Panc1 (cell line): ENCODE results near the gene COL5A1. TPM values are rescaled to one million over a fixed set of nuclear protein-coding genes. Genes with fewer than 3 reads are reported as not detected.

Source experiments
- ATAC-seq: fragments of 200-7000 bp; cut with Tn5 transposase; 2 replicates; pipeline ENCODE4 v1.9.1; 2020; ENCODE audit warnings: mild to moderate bottlenecking, moderate library complexity
- BruUV-seq: library from RNA; stranded (reverse); fragments of 400-500 nt; replicated peaks from 2 replicates; lab custom pipeline; 2021; lab: Mats Ljungman, UMichigan
- CTCF ChIA-PET: fragments of 300-600 bp; sonication (Branson Sonifier 250); formaldehyde crosslinking; loops from one replicate; lab custom pipeline; 2022; ENCODE audit warnings: antibody characterized with exemption; lab: Charles Lee
- POLR2A ChIA-PET: fragments of 300-600 bp; sonication (Branson Sonifier 250); formaldehyde crosslinking; loops from one replicate; lab custom pipeline; 2022; ENCODE audit warnings: antibody characterized with exemption; lab: Charles Lee
- DNase-seq: peaks from one replicate; pipeline ENCODE4 v3.0.0-alpha.2; 2010; ENCODE audit warnings: low read depth, low spot score
- H3K27ac ChIP-seq: 2 replicates; pipeline ENCODE4 v1.5.1; 2011; ENCODE audit warnings: mild to moderate bottlenecking, low read length, inconsistent platforms
- H3K27me3 ChIP-seq: fragments of 200-500 bp; sonication (Bioruptor generic); 2 replicates; pipeline ENCODE4 v1.6.0; 2014; ENCODE audit warnings: low read length, inconsistent platforms; ENCODE audit not compliant: control insufficient read depth, insufficient read depth
- H3K36me3 ChIP-seq: fragments of 200-500 bp; sonication (Bioruptor generic); 2 replicates; pipeline ENCODE4 v1.5.1; 2014; ENCODE audit warnings: inconsistent platforms, mild to moderate bottlenecking, low read length, moderate library complexity; ENCODE audit not compliant: control insufficient read depth, insufficient read depth
- H3K4me1 ChIP-seq: 2 replicates; pipeline ENCODE4 v1.5.1; 2011; ENCODE audit warnings: inconsistent platforms, mild to moderate bottlenecking, low read length, moderate library complexity; ENCODE audit not compliant: control insufficient read depth, insufficient read depth
- H3K4me3 ChIP-seq, 2 experiments: 2 replicates each; pipeline ENCODE4 v1.5.1; 2011 to 2012; ENCODE audit warnings: low read depth in 2 of 2, low read length in 2 of 2, mild to moderate bottlenecking in 2 of 2, inconsistent platforms in 1 of 2, moderate library complexity in 1 of 2
- H3K9me3 ChIP-seq: fragments of 200-500 bp; sonication (Bioruptor generic); 2 replicates; pipeline ENCODE4 v1.5.1; 2014; ENCODE audit warnings: low read depth, mild to moderate bottlenecking, inconsistent platforms, low read length, moderate library complexity; ENCODE audit not compliant: control insufficient read depth, insufficient read depth
- POLR2AphosphoS5 ChIP-seq: IDR thresholded peaks from 2 replicates; pipeline ENCODE4 v1.6.1; 2012; ENCODE audit warnings: mild to moderate bottlenecking, low read depth, low read length, moderate library complexity
- SIN3A ChIP-seq: IDR thresholded peaks from 2 replicates; pipeline ENCODE4 v1.6.1; 2012; ENCODE audit warnings: low read depth, mild to moderate bottlenecking, low read length, moderate library complexity, borderline replicate concordance; ENCODE audit not compliant: insufficient read depth
- TCF7L2 ChIP-seq: IDR thresholded peaks from 2 replicates; pipeline ENCODE4 v1.6.1; 2011; ENCODE audit warnings: mild to moderate bottlenecking, low read depth, low read length, inconsistent platforms
- in situ Hi-C: cut with HindIII; loops from 2 replicates; pipeline ENCODE4 v1.10.0; 2016; ENCODE audit warnings: low sequenced_read_pairs, low pct_unique_long_range_greater_than_20kb
- intact Hi-C: fragments of 100-400 bp; cut with micrococcal nuclease; formaldehyde crosslinking; loops from one replicate; pipeline ENCODE4 v1.10.0; 2022; ENCODE audit not compliant: unreplicated experiment
- total RNA-seq: library from RNA; stranded (reverse); gene quantifications from one replicate; pipeline ENCODE4 v1.2.1, GENCODE V29; 2021; ENCODE audit not compliant: unreplicated experiment
- TF ChIP-seq, protein P1 (sequence below), 2 experiments: IDR thresholded peaks; 2 replicates each; pipeline ENCODE4 v1.6.1; 2011 to 2012; ENCODE audit warnings: low read depth in 2 of 2, control low read depth in 1 of 2, low read length in 1 of 2, mild to moderate bottlenecking in 1 of 2, moderate library complexity in 1 of 2; ENCODE audit not compliant: insufficient read depth in 1 of 2
- TF ChIP-seq, protein P2 (sequence below): fragments of 450-650 bp; IDR thresholded peaks from 2 replicates; pipeline ENCODE4 v1.5.1; 2017; ENCODE audit warnings: mild to moderate bottlenecking

COL5A1 gene
- total RNA-seq, 1 experiment from 2014 or later: 5.7 TPM

DNA sequence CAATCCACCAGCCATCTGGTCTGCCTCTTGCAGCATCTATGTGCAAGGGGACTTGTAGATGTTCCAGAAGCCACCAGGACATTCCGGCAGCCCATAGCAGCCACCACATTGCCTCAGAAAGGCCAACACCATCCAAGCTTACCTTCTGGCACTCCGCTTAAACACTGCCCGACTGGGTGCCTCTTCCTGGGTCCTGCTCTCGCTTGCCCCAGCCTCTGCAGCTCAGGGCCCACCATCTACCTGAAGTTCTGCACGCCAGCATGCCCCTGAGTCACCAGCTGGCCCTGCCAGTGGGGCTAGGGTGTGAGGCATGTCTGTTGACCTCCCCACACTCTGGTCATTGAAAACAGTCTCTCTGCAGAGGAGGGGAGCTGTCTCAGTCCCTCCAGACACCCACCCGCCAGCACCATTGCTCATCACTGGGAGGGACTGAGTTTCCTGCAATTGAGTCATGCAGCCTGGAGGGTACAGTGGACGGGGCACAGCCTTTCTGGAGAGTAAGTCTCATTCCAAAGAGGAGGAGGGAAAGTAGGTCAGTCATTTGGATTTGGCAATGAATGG is 16.9 kb upstream of the COL5A1 start:
- no peaks in the 10 kb centered on the region for H3K27me3 ChIP-seq
- CTCF ChIA-PET: no interaction called here
- H3K36me3 ChIP-seq: no peaks in the 10 kb centered on the region
- no peak overlapping the region for H3K4me3 ChIP-seq
- DNase-seq (no peak), ATAC-seq (no peak)
- intact Hi-C loops: no loop called here
- no peaks in the 10 kb centered on the region for H3K9me3 ChIP-seq
- H3K27ac ChIP-seq: no peak overlapping the region
- TF ChIP-seq SIN3A (no peak), POLR2AphosphoS5 (no peak), TCF7L2 (no peak)
- TF ChIP-seq, protein P1, sequence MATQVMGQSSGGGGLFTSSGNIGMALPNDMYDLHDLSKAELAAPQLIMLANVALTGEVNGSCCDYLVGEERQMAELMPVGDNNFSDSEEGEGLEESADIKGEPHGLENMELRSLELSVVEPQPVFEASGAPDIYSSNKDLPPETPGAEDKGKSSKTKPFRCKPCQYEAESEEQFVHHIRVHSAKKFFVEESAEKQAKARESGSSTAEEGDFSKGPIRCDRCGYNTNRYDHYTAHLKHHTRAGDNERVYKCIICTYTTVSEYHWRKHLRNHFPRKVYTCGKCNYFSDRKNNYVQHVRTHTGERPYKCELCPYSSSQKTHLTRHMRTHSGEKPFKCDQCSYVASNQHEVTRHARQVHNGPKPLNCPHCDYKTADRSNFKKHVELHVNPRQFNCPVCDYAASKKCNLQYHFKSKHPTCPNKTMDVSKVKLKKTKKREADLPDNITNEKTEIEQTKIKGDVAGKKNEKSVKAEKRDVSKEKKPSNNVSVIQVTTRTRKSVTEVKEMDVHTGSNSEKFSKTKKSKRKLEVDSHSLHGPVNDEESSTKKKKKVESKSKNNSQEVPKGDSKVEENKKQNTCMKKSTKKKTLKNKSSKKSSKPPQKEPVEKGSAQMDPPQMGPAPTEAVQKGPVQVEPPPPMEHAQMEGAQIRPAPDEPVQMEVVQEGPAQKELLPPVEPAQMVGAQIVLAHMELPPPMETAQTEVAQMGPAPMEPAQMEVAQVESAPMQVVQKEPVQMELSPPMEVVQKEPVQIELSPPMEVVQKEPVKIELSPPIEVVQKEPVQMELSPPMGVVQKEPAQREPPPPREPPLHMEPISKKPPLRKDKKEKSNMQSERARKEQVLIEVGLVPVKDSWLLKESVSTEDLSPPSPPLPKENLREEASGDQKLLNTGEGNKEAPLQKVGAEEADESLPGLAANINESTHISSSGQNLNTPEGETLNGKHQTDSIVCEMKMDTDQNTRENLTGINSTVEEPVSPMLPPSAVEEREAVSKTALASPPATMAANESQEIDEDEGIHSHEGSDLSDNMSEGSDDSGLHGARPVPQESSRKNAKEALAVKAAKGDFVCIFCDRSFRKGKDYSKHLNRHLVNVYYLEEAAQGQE (IDR thresholded peaks at IDR 0.05; ENCODE audit: insufficient read depth in 1 of 2, low read depth in 2 of 2, low read length in 1 of 2): no peak
- TF ChIP-seq, protein P2, sequence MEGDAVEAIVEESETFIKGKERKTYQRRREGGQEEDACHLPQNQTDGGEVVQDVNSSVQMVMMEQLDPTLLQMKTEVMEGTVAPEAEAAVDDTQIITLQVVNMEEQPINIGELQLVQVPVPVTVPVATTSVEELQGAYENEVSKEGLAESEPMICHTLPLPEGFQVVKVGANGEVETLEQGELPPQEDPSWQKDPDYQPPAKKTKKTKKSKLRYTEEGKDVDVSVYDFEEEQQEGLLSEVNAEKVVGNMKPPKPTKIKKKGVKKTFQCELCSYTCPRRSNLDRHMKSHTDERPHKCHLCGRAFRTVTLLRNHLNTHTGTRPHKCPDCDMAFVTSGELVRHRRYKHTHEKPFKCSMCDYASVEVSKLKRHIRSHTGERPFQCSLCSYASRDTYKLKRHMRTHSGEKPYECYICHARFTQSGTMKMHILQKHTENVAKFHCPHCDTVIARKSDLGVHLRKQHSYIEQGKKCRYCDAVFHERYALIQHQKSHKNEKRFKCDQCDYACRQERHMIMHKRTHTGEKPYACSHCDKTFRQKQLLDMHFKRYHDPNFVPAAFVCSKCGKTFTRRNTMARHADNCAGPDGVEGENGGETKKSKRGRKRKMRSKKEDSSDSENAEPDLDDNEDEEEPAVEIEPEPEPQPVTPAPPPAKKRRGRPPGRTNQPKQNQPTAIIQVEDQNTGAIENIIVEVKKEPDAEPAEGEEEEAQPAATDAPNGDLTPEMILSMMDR: no peak
- no peaks in the 10 kb centered on the region for H3K4me1 ChIP-seq
- POLR2A ChIA-PET: no interaction called here
- in situ Hi-C loops: no loop called here
- no TSS peak for BruUV-seq

DNA sequence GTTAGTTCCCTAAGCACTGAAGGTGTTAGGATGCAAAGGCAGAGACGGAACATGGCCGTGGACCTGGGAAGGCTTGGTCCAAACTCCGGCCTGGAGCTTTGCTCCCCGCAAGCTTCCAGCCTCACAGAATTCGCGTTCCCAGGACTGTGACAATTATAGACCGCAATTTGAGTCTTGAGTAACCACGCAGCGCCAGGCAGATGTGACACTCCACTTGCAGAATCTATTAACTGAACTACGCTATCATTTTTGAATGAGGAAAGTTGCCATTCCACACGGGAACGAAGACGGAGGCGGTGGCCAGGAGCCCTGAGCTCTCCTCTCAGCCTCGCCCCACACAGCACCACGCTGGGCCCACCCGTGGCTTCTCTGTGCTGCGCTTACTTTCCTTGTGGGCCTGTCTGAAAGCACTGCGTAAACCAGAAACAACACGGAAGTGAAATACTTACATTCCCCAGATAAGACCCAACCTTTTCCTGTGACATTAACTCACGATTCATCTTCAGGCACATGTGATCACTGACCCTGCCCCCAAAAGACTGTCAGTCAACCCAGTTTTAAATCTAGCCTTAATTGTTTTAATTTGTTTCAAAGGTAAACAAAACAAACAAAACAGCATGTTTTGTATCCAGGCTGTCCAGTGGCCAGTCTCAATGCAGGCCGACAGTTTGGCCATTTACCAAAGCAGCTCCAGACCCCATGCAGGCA is 16.1 kb upstream of the COL5A1 start:
- in situ Hi-C loops (no loop called here), intact Hi-C loops (no loop called here)
- no peaks in the 10 kb centered on the region for H3K9me3 ChIP-seq
- H3K27me3 ChIP-seq: no peaks in the 10 kb centered on the region
- H3K4me1 ChIP-seq: no peaks in the 10 kb centered on the region
- H3K27ac ChIP-seq: no peak overlapping the region
- POLR2A ChIA-PET: no interaction called here
- DNase-seq (no peak), ATAC-seq (no peak)
- no TSS peak for BruUV-seq
- TF ChIP-seq POLR2AphosphoS5: no peak
- TF ChIP-seq, protein P1 (IDR thresholded peaks at IDR 0.05; ENCODE audit: insufficient read depth in 1 of 2, low read depth in 2 of 2, low read length in 1 of 2): no peak
- TF ChIP-seq TCF7L2: no peak
- TF ChIP-seq, protein P2: no peak
- no peak for TF ChIP-seq SIN3A
- no peaks in the 10 kb centered on the region for H3K36me3 ChIP-seq
- H3K4me3 ChIP-seq: no peak overlapping the region
- CTCF ChIA-PET: no interaction called here
